Stomach (tissue), 9 donors: Measurements from ENCODE around the gene MS4A15. TPM values are rescaled to one million over a fixed set of nuclear protein-coding genes. Genes with fewer than 3 reads are reported as not detected.
"Not testable (repeated sequence)": the region's sequence is repeated elsewhere in the genome, so short reads cannot be mapped to it uniquely, and the experiment has no call there.

Experiments
- DNase-seq, 2 donors: peaks; one replicate each; pipeline versions ENCODE4 v3.0.0 to v3.0.0-alpha.2; 2013 to 2019
- H3K27ac ChIP-seq, 5 donors: fragments of 200-600 bp in 4 of 5; sonication (generic) in 4 of 5; one replicate each; pipeline ENCODE4 v1.5.1; 2013 to 2019; ENCODE audit warnings: mild to moderate bottlenecking in 1 of 5, moderate library complexity in 1 of 5
- H3K27me3 ChIP-seq, 3 donors: fragments of 200-600 bp; sonication (generic); one replicate each; pipeline ENCODE4 v1.5.1; 2017 to 2019; ENCODE audit warnings: mixed run types in 1 of 3
- H3K36me3 ChIP-seq, 4 donors: fragments of 200-600 bp; sonication (generic); 1 replicate in 3 of 4; 2 replicates in 1 of 4; pipeline ENCODE4 v1.5.1; 2016 to 2019
- H3K4me1 ChIP-seq, 4 donors: fragments of 200-600 bp; sonication (generic); one replicate each; pipeline ENCODE4 v1.5.1; 2016 to 2019
- H3K4me3 ChIP-seq, 4 donors: fragments of 200-600 bp; sonication (generic) in 3 of 4; one replicate each; pipeline ENCODE4 v1.5.1; 2016 to 2019; ENCODE audit warnings: mild to moderate bottlenecking in 1 of 4
- H3K9me3 ChIP-seq, 4 donors: fragments of 200-600 bp; sonication (generic); one replicate each; pipeline ENCODE4 v1.5.1; 2016 to 2019
- CTCF ChIP-seq, 7 experiments: fragments of 450-650 bp in 4 of 7; fragments of 200-600 bp in 3 of 7; sonication (generic) in 3 of 7; IDR thresholded peaks; one replicate each; pipeline ENCODE4 v1.5.1; 2016 to 2019; ENCODE audit warnings: antibody characterized with exemption in 7 of 7, control low read depth in 2 of 7, mild to moderate bottlenecking in 1 of 7
- EP300 ChIP-seq: sonication (generic); formaldehyde crosslinking; IDR thresholded peaks from one replicate; pipeline ENCODE4 v1.6.1; 2017; ENCODE audit warnings: antibody characterized with exemption
- POLR2A ChIP-seq, 4 donors: fragments of 450-650 bp; IDR thresholded peaks; one replicate each; pipeline ENCODE4 v1.6.1; 2016; ENCODE audit warnings: antibody characterized with exemption in 4 of 4, control low read depth in 2 of 4, mild to moderate bottlenecking in 1 of 4, moderate library complexity in 1 of 4
- POLR2AphosphoS5 ChIP-seq, 3 donors: sonication (generic); formaldehyde crosslinking; IDR thresholded peaks; one replicate each; pipeline ENCODE4 v1.6.1; 2016; ENCODE audit warnings: antibody characterized with exemption in 3 of 3
- WGBS, 5 donors: extraction: QIAGEN DNeasy Blood & Tissue Kit in 3 of 5; methylation state at CpG; one replicate each; pipeline versions ENCODE4 v1.1.5 to v1.1.7; 2013 to 2018; 5-methylcytosine and 5-hydroxymethylcytosine counted together
- intact Hi-C: fragments of 100-400 bp; cut with DNase I; formaldehyde crosslinking; loops from one replicate; pipeline ENCODE4 v1.15.1; 2023; ENCODE audit warnings: low total_unique reads
- polyA plus RNA-seq, 3 donors: library from polyadenylated mRNA; stranded (reverse); fragments of 200-250 nt; gene quantifications; one replicate each; pipeline ENCODE4 v1.2.3, GENCODE V29; 2013
- total RNA-seq, 5 donors: library from RNA; depleted of rRNA; stranded (reverse); fragments of >200 nt; gene quantifications; one replicate each; pipeline versions ENCODE4 v1.1.0 to v1.2.3, GENCODE V29; 2014 to 2016
- donor health status: healthy with polysubstance abuse.
- donor health status: Bipolar disorder and iron deficiency.
- donor health status: healthy.

MS4A15 gene
- total and polyA plus RNA-seq, 8 donors = not detected

- no peaks in the 10 kb centered on the region for H3K27me3 ChIP-seq
- WGBS, 5 donors = 65 to 87% (median 76%) methylated on average over 4 of the region's 4 CpGs
- H3K36me3 ChIP-seq = no peaks in the 10 kb centered on the region
- peaks cover 11 to 14% (median 14%) of the 10 kb centered on the region in 4 donors for H3K9me3 ChIP-seq
- TF ChIP-seq POLR2AphosphoS5 (IDR thresholded peaks at IDR 0.05) (no peak), CTCF (IDR thresholded peaks at IDR 0.05) (no peak), POLR2A (IDR thresholded peaks at IDR 0.05) (no peak), EP300 (no peak)
- intact Hi-C loops = no loop called here
- H3K27ac ChIP-seq = no peak overlapping the region
- DNase-seq = no peak
- H3K4me1 ChIP-seq = no peaks in the 10 kb centered on the region
- no peak overlapping the region for H3K4me3 ChIP-seq
These were observed 61.4 kb downstream of the MS4A15 start for GRCh38 chr11:60818057-60818456.

- H3K27me3 ChIP-seq = no peaks in the 10 kb centered on the region
- no peak overlapping the region for H3K4me3 ChIP-seq
- H3K36me3 ChIP-seq = no peaks in the 10 kb centered on the region
- 65 to 71% (median 68%) methylated on average over 10 to 15 of the region's 15 CpGs for WGBS, 5 donors
- intact Hi-C loops = no loop called here
- no peak overlapping the region for H3K27ac ChIP-seq
- TF ChIP-seq POLR2AphosphoS5 (IDR thresholded peaks at IDR 0.05) = no peak
- TF ChIP-seq CTCF (IDR thresholded peaks at IDR 0.05) = no peak
- no peak for TF ChIP-seq EP300
- TF ChIP-seq POLR2A (IDR thresholded peaks at IDR 0.05) = no peak
- peaks cover 4 to 8% (median 6%) of the 10 kb centered on the region in 4 donors for H3K9me3 ChIP-seq
- no peak for DNase-seq
- H3K4me1 ChIP-seq = no peaks in the 10 kb centered on the region
These were observed 65.3 kb downstream of the MS4A15 start for GRCh38 chr11:60821827-60822599.

GRCh38 chr11:60823745-60824306, 67.2 kb downstream of the MS4A15 start:
- H3K27ac ChIP-seq, DNase-seq, H3K36me3 ChIP-seq, H3K9me3 ChIP-seq, H3K4me1 ChIP-seq, intact Hi-C loops, H3K4me3 ChIP-seq, H3K27me3 ChIP-seq: not testable (repeated sequence)
- 90 to 97% (median 94%) methylated on average over 5 of the region's 5 CpGs for WGBS, 5 donors

- Histone ChIP-seq H3K27ac (no peak overlapping the region), H3K27me3 (no peaks in the 10 kb centered on the region), H3K36me3 (no peaks in the 10 kb centered on the region), H3K9me3 (no peaks in the 10 kb centered on the region), H3K4me1 (no peaks in the 10 kb centered on the region), H3K4me3 (no peak overlapping the region)
- DNase-seq = no peak
- intact Hi-C loops = no loop called here
- TF ChIP-seq CTCF (IDR thresholded peaks at IDR 0.05) (no peak), POLR2AphosphoS5 (IDR thresholded peaks at IDR 0.05) (no peak), POLR2A (IDR thresholded peaks at IDR 0.05) (no peak), EP300 (no peak)
- WGBS, 5 donors = 78 to 88% (median 87%) methylated on average over 5 of the region's 5 CpGs
These were observed 68.5 kb downstream of the MS4A15 start for GRCh38 chr11:60825118-60825517.

GRCh38 chr11:60825790-60826189, 69.1 kb downstream of the MS4A15 start:
- TF ChIP-seq POLR2AphosphoS5 (IDR thresholded peaks at IDR 0.05) (no peak), POLR2A (IDR thresholded peaks at IDR 0.05) (no peak), CTCF (IDR thresholded peaks at IDR 0.05) (no peak), EP300 (no peak)
- Histone ChIP-seq H3K27ac (no peak overlapping the region), H3K27me3 (no peaks in the 10 kb centered on the region), H3K9me3 (no peaks in the 10 kb centered on the region), H3K4me3 (no peak overlapping the region), H3K36me3 (no peaks in the 10 kb centered on the region), H3K4me1 (peaks cover 0 to 2% (median 1%) of the 10 kb centered on the region in 4 donors)
- DNase-seq = no peak
- intact Hi-C loops = no loop called here
- 67 to 82% (median 76%) methylated on average over 3 to 6 of the region's 6 CpGs for WGBS, 5 donors
